ENCODE data around the gene GPATCH4.

Gene GPATCH4

GRCh38 chr1:156629823-156630449 lies 28.7 kb upstream of the GPATCH4 start:
- TF ChIP-seq, protein P1, sequence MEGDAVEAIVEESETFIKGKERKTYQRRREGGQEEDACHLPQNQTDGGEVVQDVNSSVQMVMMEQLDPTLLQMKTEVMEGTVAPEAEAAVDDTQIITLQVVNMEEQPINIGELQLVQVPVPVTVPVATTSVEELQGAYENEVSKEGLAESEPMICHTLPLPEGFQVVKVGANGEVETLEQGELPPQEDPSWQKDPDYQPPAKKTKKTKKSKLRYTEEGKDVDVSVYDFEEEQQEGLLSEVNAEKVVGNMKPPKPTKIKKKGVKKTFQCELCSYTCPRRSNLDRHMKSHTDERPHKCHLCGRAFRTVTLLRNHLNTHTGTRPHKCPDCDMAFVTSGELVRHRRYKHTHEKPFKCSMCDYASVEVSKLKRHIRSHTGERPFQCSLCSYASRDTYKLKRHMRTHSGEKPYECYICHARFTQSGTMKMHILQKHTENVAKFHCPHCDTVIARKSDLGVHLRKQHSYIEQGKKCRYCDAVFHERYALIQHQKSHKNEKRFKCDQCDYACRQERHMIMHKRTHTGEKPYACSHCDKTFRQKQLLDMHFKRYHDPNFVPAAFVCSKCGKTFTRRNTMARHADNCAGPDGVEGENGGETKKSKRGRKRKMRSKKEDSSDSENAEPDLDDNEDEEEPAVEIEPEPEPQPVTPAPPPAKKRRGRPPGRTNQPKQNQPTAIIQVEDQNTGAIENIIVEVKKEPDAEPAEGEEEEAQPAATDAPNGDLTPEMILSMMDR (IDR thresholded peaks at IDR 0.05; ENCODE audit: low read depth, low read length), result no peak
- no peak for DNase-seq (ENCODE audit: low read depth in 2 of 2)
- H3K4me3 ChIP-seq (replicated peaks in 1 of 2; ENCODE audit: low read depth in 2 of 2, low read length in 2 of 2), result no peak overlapping the region

DNA sequence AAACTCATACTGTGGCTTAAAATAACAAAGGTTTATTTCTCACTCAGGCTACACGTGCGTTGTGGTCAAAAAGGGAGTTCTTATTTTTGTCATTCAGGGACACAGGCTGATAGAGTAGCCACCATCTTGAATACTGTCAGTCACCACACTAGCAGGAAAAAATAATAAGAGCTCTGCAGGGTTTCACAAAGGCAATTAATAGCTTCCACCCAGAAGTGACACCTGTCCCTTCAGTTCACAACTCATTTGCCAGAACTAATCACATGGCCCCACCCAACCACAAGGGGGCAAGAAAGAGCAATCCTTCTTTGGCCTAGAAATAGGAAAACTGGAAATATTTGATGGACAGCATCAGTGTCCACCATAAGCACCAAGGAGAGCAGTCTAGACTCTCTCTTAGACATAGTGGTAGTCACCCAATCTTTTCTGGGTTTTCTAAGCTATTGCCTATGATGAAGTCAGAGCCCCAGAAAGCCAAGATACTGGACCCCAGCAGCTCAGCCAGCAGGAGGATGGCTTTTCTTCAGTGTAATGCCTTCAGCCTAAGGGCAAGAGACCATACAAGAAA lies 26.1 kb upstream of the GPATCH4 start:
- DNase-seq (ENCODE audit: low read depth in 2 of 2), result peak; percentile 58 to 61
- no peak overlapping the region for H3K4me3 ChIP-seq (replicated peaks in 1 of 2; ENCODE audit: low read depth in 2 of 2, low read length in 2 of 2)
- TF ChIP-seq, protein P1 (IDR thresholded peaks at IDR 0.05; ENCODE audit: low read depth, low read length), result peak; percentile 77

- TF ChIP-seq, protein P1 (IDR thresholded peaks at IDR 0.05; ENCODE audit: low read depth, low read length), result no peak
- DNase-seq (ENCODE audit: low read depth in 2 of 2), result no peak
- H3K4me3 ChIP-seq (replicated peaks in 1 of 2; ENCODE audit: low read depth in 2 of 2, low read length in 2 of 2), result no peak overlapping the region
Observed at GRCh38 chr1:156626079-156626438, 24.8 kb upstream of the GPATCH4 start.

DNA sequence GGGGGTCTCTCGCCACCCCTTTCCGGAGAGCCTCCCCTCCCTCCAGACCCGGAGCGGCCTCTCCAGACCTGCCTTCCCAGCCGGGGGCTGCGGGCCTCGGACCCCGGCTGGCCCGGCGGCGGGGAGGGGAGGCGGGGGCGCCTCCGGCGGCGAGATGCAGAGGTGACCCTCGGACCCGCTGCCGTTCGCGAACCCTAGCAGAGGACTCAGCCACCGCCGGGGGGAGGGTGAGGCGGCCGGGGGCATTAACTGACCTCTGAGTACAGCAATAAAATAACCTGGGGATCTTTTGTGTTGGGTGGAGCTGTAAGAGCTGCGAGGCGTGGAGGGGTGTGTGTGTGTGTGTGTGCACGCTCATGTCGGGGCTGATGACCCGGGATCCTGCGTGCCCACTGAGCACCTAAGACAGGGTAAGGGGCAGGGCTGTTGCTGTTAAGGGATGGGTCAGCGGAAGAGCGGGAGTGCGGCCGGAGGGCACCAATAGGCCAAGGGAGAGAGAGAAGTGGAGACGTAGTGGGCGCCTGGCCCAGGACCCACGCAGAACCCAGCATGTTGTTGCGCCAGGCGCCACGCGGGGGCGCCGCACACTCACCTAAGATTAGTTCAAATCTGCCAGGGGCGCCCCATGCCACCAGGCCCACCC lies 24.3 kb upstream of the GPATCH4 start:
- DNase-seq (ENCODE audit: low read depth in 2 of 2), result peak; percentile 48 to 56
- H3K4me3 ChIP-seq (replicated peaks in 1 of 2; ENCODE audit: low read depth in 2 of 2, low read length in 2 of 2), result no peak overlapping the region
- TF ChIP-seq, protein P1 (IDR thresholded peaks at IDR 0.05; ENCODE audit: low read depth, low read length), result peak; percentile 78

DNA sequence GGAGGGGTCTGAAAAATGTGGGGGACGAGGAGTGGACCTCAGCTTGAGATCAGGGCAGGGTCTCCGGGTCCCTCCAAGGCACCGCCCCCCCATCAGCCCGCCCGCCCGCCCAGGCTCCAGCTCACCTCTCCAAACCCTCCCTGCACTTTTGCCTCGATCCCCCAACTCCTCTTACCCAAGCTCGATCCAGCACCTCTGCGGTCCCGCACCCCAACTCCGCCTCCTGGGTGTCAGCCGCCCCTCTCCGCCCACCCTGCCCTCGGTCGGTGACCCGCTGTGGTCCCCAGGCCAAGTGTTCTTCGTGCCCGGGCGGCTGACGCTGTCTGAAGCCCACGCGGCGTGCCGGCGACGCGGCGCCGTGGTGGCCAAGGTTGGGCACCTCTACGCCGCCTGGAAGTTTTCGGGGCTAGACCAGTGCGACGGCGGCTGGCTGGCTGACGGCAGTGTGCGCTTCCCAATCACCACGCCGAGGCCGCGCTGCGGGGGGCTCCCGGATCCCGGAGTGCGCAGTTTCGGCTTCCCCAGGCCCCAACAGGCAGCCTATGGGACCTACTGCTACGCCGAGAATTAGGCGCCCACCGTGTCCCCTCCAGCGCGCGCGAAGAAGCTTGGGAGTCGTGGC lies 23.6 kb upstream of the GPATCH4 start:
- no peak for DNase-seq (ENCODE audit: low read depth in 2 of 2)
- TF ChIP-seq, protein P1 (IDR thresholded peaks at IDR 0.05; ENCODE audit: low read depth, low read length), result no peak
- H3K4me3 ChIP-seq (replicated peaks in 1 of 2; ENCODE audit: low read depth in 2 of 2, low read length in 2 of 2), result peak overlapping the region in 1 of 2 donors; percentile 43

- TF ChIP-seq, protein P1 (IDR thresholded peaks at IDR 0.05; ENCODE audit: low read depth, low read length), result peak; percentile 47
- peak overlapping the region; percentile 14 to 43 for H3K4me3 ChIP-seq (replicated peaks in 1 of 2; ENCODE audit: low read depth in 2 of 2, low read length in 2 of 2)
- DNase-seq (ENCODE audit: low read depth in 2 of 2), result peak; percentile 45 to 49
Observed at GRCh38 chr1:156623946-156624813, 22.9 kb upstream of the GPATCH4 start.

Data from cardiac fibroblast (primary cell).